ENCODE measurements around the gene OPRL1.
"Not testable (repeated sequence)": the region's sequence is repeated elsewhere in the genome, so short reads cannot be mapped to it uniquely, and the experiment has no call there.

Gene OPRL1

DNA sequence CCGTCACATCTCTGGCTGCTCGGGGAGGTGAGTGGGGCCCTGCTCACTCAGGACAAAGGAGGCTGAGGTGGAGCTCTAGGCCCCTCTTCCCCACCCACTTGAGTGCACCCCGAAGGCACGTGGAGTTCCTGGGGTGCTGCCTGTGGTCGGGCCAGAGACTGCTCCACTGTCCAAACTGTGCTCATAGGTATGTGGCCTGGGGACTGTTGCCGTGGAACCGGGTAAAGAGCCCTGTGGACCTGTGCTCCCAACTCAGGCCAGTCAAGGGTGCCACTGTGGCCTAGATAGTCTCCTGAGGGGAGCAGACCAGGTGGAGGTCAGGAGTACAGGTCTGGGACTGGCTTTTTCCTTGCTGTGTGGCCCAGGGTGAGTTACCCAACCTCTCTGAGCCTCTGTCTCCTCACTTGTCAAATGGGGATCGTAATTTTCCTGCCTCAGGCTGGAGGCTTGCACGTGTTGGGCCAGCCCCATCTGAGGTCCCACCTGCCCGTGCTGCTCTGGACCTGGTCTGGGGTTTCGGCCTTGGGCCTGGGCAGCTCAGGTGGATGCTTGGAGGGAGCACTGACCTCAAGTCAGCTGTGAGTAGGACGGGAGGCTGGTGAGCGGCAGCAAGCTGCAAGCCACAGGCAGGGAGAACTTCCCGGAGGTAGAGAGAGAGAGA lies 39.9 kb downstream of the OPRL1 start:
- no peak for DNase-seq

DNA sequence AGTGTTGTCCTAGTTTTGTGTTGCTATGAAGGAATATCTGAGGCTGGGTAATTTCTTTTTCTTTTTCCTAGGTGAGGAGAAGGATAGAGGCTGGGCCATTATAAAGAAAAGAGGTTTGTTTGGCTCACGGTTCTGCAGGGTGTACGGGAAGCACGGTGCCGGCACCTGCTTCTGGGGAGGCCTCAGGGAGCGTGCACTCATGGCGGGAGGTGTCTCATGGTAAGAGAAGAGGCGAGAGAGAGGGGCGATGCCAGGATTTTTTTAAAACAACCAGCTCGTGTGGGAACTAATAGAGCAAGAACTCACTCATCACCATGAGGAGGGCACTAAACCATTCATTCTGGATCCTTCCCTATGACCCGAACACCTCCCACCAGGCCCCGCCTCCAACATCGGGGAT lies 41.7 kb downstream of the OPRL1 start:
- DNase-seq = no peak

DNA sequence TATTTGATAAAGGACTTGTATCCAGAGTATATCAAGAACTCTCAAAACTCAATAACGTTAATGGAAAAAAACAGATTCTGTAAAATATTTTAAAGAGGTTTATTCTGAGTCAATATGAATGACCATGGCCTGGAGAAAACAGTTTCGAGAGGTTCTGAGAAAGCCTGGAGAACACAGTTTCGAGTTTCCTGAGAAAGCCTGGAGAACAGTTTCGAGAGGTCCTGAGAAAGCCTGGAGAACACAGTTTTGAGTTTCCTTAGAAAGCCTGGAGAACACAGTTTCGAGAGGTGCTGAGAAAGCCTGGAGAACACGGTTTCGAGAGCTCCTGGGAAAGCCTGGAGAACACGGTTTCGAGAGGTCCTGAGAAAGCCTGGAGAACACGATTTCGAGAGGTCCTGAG lies 43.0 kb downstream of the OPRL1 start:
- DNase-seq = not testable (repeated sequence)

DNA sequence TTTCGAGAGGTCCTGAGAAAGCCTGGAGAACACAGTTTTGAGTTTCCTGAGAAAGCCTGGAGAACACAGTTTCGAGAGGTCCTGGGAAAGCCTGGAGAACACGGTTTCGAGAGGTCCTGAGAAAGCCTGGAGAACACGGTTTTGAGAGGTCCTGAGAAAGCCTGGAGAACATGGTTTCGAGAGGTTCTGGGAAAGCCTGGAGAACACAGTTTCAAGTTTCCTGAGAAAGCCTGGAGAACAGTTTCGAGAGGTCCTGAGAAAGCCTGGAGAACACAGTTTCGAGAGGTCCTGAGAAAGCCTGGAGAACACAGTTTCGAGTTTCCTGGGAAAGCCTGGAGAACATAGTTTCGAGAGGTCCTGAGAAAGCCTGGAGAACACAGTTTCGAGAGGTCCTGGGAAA lies 43.6 kb downstream of the OPRL1 start:
- not testable (repeated sequence) for DNase-seq

DNA sequence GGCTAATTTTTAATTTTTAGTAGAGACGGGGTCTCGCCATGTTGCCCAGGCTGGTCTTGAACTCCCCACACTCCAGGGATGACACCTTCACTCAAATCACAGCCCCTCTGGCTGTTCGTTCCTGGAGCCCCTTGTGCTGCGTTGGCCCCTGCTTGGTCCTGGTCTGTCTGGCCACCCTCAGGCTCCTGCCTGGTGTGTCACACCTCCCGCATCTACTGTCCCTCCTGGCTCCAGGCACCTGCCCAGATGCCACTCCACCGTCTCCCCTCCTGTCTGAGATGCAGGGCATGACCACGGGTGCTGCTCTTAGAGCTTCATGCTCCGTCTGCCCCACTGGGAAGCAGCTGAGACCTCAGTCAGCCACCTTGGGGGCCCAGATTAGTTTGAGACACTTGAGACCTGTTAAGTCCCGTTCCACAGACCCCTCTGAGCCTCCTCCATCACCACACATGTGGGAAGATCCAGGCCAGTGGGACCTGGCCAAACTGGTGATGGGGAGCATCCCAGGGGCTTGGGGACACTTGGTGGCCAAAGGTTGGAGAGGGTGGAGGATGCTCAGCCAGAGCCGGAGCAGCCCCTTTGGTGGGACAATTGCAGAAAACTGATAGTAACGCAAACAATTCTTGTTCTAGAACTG lies 49.4 kb downstream of the OPRL1 start:
- no peak for DNase-seq

DNA sequence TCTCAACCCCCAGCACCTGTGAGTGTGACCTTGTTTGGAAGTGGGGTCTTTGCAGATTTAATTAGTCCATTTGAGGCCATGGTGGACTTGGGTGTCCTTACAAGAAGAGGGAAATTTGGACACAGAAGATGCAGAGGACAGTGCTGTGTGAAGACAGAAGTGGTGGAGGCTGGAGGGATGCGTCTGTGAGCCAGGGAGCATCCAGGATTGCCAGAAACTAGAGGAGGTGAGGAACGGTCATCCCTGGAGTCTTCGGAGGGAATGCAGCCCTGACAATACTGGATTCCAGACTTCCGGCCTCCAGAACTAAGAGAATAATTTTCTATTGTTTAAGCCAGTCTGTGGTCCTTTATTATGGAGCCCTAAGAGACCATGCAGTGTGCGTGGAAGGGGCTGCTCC lies 50.4 kb downstream of the OPRL1 start:
- no peak for DNase-seq

DNA sequence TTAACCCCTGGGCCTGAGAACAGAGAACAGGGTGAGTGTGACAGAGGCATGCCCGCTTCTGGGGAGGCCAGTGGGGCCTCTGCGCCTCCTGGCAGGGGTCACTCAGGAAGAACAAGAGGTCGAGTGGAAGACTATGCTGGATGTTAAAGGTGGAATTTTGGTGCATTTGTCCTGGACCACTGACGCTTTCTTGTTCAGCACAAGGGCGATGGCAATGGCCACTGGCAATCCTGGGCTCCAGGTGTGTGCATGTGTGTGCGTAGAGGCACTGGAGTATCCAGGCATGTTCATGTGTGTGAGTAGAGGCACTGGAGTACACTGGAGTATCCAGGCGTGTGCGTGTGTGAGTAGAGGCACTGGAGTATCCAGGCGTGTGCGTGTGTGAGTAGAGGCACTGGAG lies 51.0 kb downstream of the OPRL1 start:
- DNase-seq = no peak

DNA sequence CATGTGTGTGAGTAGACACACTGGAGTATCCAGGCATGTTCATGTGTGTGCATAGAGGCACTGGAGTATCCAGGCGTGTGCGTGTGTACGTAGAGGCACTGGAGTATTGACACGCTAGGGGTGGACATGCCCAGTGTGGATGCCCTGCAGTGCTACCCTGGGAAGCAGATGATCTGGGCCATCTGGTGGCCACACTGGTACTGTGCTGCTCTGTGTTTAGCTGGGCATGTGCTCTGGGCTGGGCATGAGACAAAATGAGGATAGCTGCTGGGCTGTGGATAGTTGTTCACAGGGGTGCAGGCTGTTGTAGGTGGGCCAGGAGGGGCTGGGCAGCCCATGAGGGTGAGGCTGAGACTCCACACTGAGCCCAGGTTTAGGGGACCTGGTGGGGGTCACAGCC lies 51.5 kb downstream of the OPRL1 start:
- no peak for DNase-seq

DNA sequence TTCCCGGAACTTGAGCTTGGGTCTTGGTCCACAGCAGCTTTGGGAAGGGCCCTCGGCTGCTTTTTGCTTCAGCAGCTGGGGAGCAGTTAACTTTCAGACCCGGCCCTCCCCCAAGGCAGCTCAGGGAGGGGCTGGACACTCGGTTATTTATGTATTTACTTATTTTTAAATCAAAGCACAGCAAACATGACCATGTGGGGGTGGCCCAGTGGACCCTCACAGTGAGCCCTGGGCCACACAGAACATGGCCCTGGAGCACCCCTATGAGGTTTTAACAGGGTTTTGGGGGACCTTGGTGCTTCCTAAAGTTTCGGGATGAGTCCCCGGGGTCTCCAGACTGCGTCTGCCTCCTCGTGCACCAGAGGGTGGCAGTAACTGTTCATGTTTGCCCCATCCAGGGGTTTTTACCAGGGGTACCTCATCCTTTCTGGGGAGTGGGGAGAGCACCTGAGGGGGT lies 54.1 kb downstream of the OPRL1 start:
- no peak for DNase-seq

DNA sequence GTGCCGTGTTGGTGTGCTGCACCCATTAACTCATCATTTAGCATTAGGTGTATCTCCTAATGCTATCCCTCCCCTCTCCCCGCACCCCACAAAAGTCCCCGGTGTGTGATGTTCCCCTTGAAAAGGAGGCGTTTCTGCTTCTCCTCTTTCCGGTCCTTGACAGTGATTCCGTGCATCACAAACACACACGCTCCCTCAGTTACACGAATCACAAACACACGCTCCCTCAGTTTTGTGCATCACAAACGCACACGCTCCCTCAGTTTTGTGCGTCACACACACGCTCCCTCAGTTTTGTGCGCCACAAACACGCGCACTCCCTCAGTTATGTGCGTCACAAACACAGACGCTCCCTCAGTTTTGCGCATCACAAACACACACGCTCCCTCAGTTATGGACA lies 54.9 kb downstream of the OPRL1 start:
- not testable (repeated sequence) for DNase-seq

DNA sequence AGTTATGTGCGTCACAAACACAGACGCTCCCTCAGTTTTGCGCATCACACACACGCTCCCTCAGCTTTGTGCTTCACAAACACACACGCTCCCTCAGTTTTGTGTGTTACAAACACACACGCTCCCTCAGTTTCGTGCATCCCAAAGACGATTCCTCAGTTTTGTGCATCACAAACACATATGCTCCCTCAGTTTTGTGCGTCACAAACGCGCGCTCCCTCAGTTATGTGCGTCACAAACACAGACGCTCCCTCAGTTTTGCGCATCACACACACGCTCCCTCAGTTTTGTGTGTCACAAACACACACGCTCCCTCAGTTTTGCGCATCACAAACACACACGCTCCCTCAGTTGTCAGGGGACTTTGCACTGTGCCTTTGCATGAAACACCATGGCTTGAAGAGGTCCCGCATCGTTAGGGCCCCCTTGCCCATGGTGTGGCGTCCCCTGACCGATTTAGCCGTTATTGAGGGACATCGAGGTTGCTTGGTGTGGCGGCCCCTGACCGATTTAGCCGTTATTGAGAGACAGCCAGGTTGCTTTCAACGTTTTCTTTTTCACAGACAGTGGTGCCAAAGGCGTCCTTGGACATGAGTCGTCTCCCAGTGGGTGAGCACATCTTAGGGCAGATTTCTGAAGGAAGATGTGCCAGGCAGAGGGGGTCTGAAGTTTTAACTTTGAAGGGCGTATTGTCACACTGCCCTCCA lies 56.3 kb downstream of the OPRL1 start:
- no peak for DNase-seq

DNA sequence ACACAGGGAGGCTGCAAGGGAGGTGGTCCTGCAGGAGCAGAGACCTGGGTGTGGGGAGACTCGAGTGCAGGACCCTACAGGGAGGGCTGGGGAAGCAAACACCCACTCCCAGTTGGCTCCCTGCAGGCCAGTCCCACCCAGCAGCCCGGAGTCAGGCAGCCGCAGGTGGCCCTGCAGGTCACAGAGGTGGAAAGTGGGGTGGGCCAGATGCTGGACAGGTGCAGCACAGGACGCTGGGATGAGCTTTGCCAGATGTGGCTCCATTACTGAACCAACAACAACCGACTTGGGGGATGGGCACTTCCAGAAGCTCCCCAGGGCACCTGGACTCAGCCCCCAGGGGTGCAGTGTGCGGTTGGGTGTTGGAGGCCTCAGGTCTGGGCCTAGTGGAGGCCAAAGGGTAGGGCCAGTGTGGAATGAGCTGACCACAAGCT lies 57.7 kb downstream of the OPRL1 start:
- no peak for DNase-seq

DNA sequence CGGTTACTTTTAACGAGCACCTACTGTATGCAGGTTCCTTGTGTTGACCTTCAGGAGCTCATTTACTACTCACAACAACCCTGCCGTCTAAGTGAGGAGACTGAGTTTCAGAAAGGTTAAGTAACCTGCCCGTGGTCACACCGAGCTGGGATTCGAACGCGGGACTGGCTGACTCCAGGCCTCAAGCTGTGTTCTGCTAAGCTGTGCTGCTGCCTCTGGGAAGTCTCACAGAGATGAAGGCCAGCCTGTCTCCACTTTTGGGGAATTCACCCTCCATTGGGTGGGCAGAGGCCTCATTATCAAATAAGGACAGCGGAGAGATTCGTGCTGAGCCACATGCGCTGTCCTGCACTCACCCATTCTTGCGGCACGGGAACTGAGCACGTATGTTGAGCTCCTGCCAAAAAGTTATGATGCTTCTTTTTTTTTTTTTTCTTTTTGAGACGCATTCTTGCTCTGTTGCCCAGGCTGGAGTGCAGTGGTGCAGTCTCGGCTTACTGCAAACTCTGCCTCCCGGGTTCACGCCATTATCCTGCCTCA lies 58.5 kb downstream of the OPRL1 start:
- DNase-seq = no peak

DNA sequence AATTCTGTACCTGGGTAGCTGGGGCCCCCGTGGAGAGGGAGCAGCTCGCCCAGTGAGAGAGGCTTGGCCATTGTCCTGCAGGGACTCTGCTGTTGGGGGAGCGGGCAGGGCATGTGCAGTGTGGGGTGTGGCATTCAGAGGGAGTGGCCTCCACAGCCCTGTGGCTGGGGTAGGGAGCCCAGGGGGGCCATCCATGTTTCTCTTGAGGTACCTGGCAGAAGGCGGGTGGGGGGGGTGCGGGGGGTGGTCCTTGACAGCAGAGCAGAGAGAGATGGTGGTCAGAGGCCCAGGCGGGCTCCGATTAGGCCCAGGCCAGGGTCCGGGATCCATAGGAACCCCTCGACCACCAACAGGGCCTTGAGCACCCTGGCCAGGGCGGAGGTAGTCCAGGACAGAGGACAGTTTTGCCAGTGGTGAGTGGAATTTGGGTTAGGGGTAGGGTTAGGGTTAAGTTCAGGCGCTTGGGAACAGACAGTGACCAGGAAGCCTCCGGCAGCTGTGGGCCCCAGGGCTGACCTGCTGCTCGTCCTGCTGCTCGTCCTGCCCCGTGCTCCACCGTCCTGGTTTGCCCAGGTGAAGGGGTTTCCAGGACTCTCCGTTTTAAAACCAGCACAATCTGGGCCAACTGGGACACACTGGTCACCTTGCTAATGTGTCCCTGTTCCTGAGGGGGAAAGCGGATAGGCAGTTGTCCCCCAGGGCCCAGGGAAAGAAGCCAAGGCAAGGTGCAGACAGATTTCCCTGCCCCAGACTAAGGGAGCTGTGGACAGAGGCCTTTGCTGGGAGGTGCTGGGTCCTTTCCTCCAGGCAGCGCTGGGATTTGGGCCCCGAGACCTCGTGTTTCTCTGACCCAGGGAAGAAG lies 59.5 kb downstream of the OPRL1 start:
- no peak for DNase-seq

DNA sequence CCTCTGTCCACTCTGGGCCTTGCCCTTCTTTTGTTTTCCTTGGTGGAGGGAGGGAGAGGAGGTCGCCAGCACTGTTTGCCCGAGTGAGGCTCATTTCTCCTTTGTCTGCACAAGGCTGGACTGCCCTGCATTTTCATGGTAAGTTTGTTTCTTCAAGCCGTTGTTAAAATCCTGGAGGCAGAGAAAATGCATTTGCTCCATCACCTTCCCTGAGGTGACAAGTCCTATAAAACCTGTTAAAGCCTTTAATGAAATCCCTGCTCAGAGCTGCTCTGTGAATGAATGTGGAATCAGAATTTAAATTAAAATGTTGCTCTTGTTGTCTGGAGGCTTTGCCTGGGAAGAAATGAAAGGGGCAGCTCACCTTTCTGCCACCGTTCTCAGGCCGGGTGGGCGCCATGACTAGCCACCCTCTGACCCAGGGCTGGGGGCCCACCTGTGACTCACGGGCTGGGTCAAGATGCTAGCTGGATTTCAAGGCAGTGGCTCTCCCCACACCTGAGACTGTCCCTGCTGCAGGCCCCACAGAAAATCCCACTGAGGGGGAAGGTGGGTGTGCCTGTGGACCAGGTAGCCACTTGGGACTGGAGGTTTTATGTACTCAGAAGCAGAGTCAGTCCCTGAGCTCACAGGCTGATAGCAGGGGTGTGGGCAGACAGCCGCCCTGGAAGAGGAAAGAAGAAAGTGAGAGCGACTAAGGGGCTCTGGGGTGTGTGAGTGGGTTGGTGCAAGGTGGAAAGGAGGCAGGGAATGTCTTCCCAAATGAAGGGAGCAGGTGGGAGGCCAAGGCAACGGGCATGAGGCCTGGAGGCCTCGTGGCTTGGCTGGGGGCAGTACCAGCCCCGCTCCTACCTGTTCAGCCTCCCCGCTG lies 60.4 kb downstream of the OPRL1 start:
- no peak for DNase-seq

DNA sequence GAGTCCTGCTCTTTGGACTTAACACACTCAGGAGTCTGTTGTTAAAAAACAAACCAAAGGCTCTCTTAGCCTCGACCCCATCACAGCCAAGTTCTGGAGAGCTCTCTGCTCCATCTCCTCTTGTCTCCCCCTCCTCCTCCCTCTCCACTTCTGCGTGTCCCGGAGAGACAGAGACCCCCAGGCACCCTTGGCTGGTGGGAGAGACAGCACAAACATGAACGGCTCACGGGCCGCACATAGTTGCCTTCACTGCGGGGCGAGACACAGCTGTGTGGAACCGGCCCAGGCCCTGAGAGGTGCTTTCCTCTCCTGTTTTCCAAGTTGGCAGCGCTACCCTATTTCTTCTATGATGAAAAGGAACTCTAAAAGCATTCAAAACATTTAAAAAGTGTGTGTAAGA lies 61.1 kb downstream of the OPRL1 start:
- no peak for DNase-seq

DNA sequence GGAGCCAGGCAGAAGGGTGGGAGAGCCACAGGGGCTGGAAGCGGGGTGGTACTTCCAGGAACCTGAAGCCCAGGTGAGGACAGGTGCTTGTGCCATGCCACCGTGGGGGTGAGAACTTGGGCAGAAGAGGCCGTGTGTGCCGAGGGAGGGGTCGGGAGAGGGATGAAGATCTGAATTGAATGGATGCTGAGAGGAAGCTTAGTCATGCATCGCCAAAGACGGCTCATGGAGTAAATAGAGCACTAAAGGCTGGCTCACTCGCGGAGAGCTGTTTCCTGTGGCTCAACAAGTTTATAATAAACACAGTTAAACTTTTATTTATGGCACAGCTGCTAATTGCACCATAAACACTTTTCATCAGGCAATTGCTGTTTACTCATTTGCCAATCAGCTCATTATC lies 62.7 kb downstream of the OPRL1 start:
- no peak for DNase-seq

DNA sequence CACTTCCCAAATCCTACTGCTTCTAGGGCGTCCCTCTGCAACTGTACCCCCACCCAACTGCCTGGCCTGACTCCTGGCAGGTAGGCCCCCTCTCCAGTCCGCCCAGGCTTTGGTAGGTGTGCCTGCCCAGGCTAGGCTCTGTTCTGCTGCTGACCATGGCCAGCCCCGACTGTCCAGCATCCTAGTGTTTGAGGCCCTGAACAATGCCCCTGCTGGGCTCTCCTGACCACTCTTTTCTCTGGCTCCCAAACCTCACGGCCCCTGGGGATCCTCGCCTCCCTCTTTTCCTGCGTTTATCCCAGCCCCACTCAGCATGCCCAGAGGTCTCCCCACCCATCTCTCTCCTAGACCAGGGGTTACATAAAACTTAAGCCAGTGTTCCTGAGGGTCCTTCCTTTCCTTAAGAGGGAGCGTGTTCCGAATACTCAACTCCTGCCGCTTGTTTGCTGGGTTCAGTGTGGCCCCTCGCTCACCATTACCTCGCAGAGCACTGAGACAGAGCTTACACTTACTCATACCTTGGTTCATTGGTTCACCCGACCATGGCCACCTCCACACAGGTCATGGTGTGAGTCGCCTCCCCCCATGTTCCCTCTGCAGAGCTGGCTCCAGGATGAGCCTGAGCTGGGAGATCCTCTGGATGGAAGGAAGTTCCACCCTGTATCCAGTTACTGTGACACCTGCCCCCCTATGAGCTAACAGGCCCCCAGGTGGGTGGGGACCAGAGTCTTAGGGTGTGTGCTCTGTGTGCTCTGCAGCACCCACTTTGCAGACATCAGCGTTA lies 63.3 kb downstream of the OPRL1 start:
- DNase-seq = no peak

DNA sequence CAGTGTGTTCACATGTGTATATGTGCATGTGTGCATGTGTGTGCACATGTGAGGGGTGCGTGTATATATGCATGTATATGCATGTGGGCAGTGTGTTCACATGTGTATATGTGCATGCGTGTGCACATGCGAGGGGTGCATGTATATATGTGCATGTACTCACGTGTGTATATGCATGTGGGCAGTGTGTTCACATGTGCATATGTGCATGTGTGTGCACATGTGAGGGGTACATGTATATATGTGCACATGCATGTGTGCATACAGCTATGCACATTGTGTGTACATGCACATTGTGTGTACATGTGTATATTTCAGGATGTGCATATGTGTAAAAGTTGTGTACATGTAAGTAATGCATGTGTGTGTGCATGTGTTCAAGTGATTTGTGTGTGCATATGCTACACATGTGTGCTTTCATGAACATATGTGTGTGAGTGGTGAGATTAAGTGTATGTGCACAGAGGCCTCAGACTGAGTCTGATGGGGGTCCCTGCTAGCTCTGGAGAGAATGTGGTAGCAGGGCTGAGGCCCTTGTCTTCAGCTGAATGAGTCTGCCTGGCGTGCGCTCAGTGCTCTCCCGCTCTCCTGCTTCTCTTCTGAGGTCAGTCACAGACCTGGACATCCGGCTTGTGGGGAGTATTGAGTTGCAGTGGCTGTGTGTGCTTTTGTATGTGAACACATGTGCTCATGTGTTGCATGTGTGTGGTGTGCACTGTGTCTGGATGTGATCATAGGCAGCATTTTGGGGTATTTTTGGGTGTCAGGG lies 64.4 kb downstream of the OPRL1 start:
- no peak for DNase-seq

All from activated T-cell treated with anti-CD3 and anti-CD28 coated beads, Interleukin-2, amount 50 U/mL, for 48 hours (primary cell).